ENCODE measurements around the gene WDHD1. TPM values are rescaled to one million over a fixed set of nuclear protein-coding genes. Genes with fewer than 3 reads are reported as not detected.
"Not testable (repeated sequence)": the region's sequence is repeated elsewhere in the genome, so short reads cannot be mapped to it uniquely, and the experiment has no call there.

WDHD1 gene, protein sequence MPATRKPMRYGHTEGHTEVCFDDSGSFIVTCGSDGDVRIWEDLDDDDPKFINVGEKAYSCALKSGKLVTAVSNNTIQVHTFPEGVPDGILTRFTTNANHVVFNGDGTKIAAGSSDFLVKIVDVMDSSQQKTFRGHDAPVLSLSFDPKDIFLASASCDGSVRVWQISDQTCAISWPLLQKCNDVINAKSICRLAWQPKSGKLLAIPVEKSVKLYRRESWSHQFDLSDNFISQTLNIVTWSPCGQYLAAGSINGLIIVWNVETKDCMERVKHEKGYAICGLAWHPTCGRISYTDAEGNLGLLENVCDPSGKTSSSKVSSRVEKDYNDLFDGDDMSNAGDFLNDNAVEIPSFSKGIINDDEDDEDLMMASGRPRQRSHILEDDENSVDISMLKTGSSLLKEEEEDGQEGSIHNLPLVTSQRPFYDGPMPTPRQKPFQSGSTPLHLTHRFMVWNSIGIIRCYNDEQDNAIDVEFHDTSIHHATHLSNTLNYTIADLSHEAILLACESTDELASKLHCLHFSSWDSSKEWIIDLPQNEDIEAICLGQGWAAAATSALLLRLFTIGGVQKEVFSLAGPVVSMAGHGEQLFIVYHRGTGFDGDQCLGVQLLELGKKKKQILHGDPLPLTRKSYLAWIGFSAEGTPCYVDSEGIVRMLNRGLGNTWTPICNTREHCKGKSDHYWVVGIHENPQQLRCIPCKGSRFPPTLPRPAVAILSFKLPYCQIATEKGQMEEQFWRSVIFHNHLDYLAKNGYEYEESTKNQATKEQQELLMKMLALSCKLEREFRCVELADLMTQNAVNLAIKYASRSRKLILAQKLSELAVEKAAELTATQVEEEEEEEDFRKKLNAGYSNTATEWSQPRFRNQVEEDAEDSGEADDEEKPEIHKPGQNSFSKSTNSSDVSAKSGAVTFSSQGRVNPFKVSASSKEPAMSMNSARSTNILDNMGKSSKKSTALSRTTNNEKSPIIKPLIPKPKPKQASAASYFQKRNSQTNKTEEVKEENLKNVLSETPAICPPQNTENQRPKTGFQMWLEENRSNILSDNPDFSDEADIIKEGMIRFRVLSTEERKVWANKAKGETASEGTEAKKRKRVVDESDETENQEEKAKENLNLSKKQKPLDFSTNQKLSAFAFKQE
- 18.0 and 27.6 TPM in 2 replicates for total RNA-seq

DNA sequence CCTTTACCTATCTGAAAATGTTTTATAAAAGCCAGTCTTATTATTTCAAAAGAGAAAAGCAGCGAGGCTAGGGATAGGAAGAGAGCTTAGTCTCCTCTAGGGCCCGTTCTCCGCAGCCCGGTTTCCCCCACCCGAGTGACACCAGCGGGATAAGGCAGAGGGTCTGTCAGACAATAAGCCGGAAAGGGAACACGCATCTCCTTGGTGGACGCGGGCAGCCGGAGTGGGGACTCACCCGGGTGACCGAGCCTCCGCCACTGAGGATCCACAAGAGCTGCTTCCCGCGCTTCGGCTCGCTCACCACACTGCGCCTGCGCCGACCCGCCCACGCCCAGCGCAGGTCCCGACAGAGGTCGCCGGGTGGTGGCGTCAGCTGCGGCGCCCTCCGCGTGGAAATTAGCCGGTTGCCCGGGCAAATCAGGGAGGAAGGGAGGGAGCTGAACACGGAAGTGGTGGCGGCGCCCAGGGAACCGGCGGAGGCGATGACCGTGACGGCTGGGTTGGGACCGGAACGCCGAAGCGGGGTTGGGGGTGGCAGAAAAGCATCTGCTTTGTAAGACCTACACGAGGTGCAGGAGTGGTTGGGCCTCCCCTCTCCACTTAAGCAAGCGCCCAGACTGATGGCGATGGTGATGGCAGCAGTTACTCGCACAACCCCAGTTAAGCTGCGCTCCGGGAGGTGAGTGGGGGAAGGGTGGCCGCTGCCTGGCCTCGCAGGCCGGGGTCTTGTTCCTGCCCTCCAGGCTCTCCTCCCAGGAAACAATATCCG lies at the start of gene WDHD1, which contains the start of gene SOCS4:
TSS of gene WDHD1 (minus strand) at position 307 of the 769 bp plus-strand sequence. CDS start 312 bp downstream, outside the sequence.
TSS of gene SOCS4 (plus strand) at position 444 of the 769 bp plus-strand sequence. CDS start 15,806 bp downstream, outside the sequence.
- DNase-seq (ENCODE audit: low read depth, low spot score), result peak; percentile 58

DNA sequence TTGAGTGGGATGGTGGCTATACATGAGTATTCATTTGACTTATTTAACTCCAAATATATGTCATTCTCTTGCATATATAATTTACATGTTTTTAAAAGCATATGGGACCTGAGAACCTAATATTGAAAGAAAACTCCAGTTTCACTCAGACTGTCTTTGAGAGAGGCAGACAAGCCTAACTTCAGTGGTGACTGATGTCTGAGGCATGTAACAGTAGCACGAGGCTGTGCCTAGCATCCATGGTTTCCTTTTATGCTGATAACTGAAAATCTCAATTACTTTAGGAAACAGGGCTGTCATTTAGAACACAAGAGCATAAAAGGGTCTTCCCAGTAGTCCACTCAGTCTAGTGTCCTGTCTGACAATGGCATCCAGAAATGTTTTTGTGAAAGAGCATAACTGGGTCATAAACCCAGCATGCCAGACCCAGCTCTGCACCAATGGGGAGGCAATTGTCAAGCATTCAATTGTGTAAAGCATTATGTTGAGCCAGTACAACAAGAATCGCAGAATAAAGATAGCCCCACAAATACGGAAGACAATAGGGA lies 48.8 kb upstream of the WDHD1 start:
- DNase-seq (ENCODE audit: low read depth, low spot score), result no peak

DNA sequence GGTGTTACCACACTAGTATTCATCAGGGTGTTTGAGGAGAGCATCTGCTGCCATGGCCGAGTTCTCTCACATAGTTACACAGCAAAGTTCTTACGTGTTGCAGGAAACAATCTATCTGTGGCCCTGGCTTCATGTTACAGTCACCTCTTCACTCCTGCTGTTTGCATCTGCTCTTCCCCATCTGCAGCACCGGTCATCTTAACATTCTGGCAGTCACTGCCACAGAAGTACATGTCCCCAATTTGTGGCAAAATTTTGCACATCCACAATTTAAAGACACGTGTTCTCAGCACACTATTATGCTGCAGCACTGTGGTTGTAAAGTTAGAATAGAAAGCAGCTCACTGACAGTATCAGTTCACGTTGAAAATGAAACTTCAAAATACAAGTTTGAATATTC lies 47.8 kb upstream of the WDHD1 start:
- DNase-seq (ENCODE audit: low read depth, low spot score), result no peak

DNA sequence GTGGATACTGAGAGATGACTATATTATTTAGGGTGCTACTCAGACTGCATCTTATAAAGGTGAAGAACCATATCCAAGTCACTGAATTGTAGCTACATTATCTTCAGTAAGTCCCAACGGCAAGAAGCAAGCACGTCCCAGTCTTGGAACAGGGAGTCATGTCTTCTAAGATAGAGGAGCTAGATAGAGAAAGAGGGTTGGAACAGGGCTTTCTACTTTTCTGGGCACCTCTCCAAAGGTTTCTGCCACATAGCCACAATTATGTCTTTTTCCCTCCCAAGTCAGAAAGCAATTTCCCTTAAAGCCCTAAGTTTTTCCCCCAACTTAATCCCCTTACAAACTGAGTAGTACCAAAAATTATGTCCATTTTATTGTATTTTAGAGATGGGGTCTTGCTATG lies 47.0 kb upstream of the WDHD1 start:
- no peak for DNase-seq (ENCODE audit: low read depth, low spot score)

DNA sequence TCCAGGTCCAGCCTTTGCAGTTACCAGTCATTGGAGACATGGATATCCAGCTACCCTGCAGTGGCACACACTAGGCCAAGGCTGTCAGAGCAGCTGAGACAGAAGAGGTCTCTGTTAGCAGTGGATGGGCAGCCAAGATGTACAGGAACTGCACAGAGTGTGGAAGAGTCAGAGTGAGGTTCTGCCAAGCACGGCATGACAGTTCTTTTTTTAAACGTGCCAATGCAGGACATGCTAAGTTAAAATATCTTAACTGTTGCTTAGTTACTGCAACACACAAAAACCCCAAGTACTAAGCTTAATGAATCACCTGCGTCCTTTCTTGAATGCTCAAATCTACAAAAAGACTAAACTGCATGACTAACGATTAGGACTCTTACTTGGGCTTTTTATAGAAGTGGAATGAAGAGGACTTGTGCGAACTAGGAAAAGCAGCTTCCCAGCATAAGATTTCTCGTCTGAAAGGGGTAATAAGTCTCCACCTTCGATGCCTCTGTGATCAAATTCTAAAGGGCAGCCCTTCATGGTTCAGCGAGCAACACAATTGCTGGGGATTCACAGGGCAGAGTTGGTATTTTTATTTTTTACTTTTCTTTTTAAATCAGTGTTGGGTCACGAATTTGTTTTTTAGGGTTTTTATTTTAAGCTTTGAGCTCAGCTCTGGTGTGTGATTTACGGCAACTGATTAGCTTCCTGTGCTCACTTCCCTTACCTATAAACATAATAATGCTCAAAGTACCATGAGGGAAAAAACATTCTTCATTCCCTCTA lies 45.2 kb upstream of the WDHD1 start:
- DNase-seq (ENCODE audit: low read depth, low spot score), result peak; percentile 33

DNA sequence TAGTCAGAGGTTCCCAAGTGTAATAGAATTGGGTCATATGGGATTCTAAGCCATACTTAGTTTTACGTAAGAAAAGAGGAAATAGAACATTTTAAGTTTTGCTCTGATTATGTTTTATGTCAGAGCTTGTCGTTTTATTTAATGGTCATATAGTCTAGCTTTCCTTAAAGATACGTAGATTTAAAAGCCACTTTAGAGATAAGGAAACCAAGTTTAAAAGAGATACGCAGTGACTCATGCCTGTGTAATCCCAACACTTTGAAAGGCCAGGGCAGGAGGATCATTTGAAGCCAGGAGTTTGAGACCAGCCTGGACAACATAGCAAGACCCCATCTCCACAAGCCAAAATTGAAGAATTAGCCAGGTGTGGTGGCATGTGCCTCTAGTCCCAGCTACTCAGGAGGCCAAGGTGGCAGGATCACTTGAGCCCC lies 44.1 kb upstream of the WDHD1 start:
- no peak for DNase-seq (ENCODE audit: low read depth, low spot score)

DNA sequence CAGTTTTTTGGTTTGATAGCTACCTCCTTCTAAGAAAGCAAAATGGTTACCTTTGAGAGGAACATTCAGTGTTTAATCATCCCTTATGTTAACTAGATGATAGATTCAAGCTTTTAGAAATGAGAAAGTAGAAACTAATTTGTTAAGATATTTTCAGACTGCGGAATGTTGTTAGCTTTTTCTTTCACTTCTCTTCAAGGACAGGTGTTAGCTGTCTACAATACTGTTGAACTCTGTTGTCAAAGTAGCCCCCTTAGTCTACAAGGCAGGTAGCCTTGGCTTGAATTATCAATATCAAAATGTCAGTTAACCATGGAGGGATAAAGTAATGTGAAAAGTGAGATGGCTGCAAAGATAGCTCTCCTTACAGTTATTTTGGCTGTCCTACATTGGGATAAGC lies 39.3 kb upstream of the WDHD1 start:
- DNase-seq (ENCODE audit: low read depth, low spot score), result no peak

DNA sequence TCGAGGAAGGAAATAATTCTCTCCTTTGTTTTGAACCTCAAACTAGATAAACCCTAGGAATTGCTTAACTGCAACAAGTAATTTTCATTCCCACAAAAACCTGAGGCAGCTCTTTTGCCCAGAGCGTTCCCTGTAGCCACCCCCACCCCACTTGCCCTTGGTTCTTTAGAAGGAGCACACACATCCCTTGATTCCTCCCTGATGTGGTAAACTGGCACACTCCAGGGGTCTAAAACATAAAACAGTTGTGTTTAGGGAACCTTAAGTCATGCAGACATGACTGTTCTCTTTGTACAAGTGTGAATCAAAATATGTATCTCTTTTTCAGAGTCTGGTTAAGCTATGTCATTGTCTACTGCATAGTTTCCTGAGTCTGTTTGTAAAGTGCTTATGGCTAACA lies 38.5 kb upstream of the WDHD1 start:
- DNase-seq (ENCODE audit: low read depth, low spot score), result no peak

DNA sequence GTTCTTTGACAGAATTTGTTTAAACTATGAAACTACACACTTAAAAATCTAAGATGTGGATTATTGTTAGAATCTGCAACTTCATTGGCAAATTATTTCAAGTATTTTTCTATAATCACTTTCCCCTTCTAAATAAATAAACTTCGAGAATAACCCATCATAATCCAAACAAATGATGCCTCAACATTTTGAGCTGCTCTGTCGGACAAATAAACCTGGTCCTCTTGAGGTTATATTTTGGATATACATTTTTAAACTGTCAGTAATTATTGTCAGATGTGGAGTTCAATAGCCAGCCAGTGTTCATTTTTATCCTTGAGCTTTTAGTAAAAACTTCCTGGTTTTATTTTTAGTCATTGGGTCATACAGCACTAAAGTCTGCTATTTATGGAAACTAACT lies 38.0 kb upstream of the WDHD1 start:
- not testable (repeated sequence) for DNase-seq (ENCODE audit: low read depth, low spot score)

DNA sequence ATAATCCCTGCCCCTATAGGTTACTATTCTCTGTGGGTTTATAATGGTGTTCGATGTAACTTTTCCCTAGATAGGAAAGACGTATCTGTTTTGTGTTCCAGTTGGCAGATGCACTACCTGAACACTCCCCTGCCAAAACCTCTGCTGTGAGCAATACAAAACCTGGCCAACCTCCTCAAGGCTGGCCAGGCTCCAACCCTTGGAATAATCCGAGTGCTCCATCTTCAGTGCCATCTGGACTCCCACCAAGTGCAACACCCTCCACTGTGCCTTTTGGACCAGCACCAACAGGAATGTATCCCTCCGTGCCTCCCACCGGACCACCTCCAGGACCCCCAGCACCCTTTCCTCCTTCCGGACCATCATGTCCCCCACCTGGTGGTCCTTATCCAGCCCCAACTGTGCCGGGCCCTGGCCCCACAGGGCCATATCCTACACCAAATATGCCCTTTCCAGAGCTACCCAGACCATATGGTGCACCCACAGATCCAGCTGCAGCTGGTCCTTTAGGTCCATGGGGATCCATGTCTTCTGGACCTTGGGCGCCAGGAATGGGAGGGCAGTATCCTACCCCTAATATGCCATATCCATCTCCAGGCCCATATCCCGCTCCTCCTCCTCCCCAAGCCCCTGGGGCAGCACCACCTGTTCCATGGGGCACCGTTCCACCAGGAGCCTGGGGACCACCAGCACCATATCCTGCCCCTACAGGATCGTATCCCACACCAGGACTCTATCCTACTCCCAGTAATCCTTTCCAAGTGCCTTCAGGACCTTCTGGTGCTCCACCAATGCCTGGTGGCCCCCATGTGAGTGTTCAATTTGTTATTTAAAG lies 35.8 kb upstream of the WDHD1 start:
- DNase-seq (ENCODE audit: low read depth, low spot score), result no peak

DNA sequence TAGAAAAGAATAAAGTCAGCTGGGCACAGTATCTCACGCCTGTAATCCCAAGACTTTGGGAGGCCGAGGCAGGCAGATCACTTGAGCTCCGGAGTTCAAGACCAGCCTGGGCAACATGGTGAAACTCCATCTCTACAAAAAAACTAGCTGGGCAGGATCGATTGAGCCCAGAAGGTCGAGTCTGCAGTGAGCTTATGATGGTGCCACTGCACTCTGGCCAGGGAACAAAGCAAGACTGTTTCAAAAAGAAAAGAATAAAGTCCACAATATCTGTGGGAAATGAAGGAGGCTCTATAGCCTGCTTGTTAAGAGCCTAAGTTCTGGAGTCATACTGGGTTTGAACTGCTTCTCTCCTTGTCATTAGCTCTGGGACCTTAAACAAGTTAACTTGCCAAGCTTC lies 32.4 kb upstream of the WDHD1 start:
- DNase-seq (ENCODE audit: low read depth, low spot score), result no peak

DNA sequence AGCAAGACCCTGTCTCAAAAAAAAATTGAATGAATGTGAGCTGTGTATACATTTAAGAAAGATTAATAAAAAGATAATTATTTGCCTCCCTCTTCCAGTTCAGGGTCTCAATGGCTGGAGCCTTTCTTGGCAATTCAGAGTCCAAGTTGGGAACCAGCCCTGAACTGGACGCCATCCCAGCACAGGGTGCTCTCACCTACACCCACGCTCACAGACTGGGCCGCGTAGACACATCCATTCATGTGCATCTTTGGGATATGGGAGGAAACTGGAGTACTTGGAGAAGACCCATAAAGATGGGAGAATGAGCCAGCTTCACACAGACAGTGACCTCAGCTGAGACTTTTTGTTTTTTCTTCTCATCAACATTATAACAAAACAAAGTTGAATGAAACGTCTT lies 31.0 kb upstream of the WDHD1 start:
- no peak for DNase-seq (ENCODE audit: low read depth, low spot score)

DNA sequence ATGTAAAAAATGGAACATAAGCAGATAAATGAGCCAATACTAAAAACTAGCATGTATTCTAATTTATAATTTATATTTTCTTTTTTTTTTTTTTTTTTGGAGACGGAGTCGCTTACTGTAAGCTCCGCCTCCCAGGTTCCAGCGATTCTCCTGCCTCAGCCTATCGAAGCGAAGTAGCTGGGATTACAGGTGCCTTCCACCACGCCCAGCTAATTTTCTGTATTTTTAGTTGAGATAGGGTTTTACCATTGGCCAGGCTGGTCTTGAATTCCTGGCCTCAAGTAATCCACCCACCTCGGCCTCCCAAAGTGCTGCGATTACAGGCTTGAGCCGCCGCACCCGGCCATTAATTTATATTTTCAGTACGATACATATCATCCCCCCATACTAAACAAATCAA lies 27.2 kb upstream of the WDHD1 start:
- no peak for DNase-seq (ENCODE audit: low read depth, low spot score)

DNA sequence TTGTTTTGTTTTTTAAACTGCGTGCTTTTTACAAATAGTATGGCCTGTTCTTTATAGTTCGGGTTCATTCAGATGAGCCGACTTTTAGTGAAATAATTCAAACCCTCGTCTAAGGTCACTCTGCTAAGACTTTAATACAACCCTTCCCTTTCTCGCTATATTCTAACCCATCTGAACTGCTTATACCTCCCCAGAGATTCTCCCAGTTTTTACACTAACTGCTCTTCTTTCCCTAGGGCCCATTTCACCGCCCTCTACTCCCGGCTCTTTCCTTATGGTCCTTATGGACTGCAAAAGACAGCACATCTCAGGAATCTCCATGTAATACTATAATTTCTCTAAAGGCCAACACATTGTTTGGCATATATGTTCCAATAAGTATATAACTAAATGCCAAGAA lies 26.6 kb upstream of the WDHD1 start:
- no peak for DNase-seq (ENCODE audit: low read depth, low spot score)

DNA sequence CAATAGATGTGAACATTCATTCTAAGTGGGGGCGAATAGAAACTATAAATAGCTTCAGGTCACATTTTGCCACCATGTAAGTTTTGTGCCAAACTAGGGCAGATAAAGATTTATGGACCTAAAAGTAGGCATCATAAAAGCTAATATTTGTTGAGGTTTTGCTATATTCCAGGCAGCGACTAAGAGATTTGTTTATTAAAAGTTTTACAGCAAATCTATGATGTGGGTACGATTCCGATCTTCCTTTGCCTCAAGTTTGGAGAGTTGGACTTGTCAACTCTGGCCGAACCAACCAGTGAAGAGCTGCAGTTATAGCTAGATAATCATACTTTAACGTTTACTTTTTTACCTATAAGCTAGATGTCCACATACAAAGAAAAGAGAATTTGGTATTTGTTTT lies 26.1 kb upstream of the WDHD1 start:
- no peak for DNase-seq (ENCODE audit: low read depth, low spot score)

DNA sequence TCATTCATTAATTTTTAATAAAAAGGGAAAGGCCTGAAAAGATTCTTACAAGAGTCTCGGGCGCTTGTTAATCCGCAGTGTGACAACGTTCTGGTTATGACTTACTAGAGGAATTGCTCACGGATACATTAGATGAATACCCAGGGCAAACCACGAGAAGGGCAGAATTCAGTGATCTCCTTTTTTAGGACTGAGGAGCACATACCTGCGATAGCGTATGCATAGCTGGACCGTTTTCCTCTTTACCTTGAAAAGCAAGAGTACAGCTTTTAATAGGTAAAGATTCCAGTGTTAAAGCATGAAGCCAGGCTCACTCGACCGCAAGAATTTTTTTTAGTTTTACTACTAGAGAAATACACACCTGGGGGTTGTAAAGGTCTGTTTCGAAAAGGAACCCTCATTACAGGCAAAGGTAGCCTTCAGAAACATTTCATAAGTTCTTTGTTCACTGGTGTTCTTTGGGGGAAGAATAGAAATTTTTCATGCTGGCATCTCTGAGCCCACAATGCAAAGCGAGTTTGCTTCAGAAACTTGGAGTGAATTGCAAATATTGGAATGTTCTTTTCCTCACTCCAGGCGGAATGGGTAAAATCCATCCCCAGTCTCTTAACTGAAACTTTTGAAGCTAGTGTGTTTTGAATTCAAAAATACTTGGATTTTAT lies 25.5 kb upstream of the WDHD1 start:
- no peak for DNase-seq (ENCODE audit: low read depth, low spot score)

DNA sequence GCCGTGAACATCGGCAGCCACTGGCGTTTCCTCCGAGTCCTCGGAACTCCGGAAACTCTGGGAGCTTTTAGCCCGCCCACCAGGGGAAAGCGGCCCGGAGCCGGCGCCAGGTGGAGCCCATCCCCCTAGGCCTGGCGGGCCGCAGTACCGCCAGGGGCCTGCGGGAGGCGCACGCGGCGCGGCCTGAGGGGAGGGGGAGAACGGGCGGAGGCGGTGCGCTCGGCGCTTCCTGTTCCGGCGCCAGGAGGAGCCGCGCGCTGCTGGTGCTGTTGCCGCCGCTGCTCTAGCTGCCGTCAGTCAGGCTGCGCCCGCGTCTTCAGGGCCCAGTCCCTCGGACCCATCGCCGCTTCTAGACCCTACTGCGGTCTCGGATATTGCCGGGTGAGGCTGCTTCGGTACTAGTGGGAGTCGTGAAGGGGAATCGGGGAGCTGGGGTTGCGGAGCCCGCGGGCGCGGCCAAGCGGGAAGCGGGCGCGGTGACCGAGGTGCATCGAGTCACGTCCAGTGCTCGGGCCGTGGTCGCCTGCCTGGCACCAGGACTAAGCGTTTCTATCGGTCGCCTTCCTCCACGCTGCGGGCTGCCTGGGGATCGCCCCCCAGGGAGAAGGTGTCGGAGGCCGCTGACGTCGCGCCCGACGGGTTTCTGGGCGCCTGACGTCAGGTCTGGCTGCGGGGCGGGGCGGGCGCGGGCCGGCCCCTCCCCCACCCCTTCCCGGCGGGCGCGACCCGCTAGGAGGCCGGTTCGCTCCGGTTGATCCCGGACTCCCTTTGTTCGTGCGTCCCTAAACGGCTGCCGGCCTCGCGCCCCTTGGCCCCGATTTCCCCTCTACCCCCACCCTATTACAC lies 24.7 kb upstream of the WDHD1 start, which contains the start of gene MAPK1IP1L:
TSS of gene MAPK1IP1L (plus strand) at position 225 of the 846 bp plus-strand sequence. CDS start 10,037 bp downstream, outside the sequence.
- DNase-seq (ENCODE audit: low read depth, low spot score), result peak; percentile 84

DNA sequence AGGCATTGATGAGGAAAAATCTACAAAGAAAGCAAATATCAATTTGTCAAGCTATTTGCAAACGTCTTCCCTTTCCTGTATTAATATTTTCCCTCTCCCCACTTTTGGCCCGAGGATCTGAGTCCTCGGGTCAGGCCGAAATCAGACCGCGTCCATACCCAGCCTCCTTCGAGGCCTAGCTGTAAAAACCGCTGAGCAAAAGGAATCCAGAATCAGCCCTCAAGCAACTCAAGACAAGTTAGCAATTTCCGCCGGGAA lies 24.2 kb upstream of the WDHD1 start:
- no peak for DNase-seq (ENCODE audit: low read depth, low spot score)
